GM19372 (cell line): ENCODE measurements around the gene MARCHF6.
"Not testable (repeated sequence)": the region's sequence is repeated elsewhere in the genome, so short reads cannot be mapped to it uniquely, and the experiment has no call there.

Experiments used
- ATAC-seq: cut with Tn5 transposase; IDR thresholded peaks from one replicate; pipeline ENCODE4 v1.9.1; 2021; ENCODE audit warnings: mild to moderate bottlenecking, low read depth, moderate library complexity; ENCODE audit not compliant: unreplicated experiment

MARCHF6 gene

DNA sequence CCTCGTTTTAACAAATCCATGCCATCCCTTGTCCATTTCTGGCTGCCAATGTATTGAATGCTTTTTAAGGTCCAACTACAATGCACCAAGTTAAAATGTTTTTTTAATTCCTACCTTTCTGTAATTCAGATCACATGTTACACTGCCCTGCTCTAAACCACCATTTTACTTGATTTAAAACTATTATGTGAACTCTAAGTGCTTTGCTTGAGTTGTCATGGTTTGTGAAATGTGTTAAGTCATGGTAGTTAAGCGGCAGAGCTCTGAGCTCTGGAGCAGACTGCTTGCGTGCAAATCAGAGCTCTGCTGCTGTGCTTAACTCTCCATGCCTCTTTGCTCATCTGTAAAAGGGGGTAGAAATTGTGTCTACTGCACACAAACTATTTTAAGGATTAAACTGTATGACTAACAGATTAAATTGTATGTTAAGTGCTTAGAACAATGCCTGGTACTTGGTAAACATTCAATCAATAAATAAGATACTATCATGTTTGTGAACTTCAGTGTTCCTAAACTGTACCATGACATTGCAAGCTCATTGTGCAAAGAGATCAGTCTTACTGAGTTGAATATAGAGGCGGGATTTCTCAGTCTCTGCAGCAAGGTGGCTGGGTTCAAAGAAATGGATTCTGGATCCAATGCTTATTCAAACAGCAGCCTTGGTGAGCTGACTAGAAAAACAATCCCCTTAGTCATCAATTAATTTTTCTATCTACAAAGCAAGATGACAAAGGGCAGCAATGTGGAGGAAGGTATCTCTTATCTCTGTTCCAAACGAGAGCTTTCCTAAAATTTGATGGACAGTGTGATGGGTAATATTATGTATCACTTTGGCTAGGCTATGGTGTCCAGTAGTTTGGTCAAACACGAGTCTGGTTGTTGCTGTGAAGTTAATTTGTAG is 29.7 kb upstream of the MARCHF6 start:
- ATAC-seq = no peak

DNA sequence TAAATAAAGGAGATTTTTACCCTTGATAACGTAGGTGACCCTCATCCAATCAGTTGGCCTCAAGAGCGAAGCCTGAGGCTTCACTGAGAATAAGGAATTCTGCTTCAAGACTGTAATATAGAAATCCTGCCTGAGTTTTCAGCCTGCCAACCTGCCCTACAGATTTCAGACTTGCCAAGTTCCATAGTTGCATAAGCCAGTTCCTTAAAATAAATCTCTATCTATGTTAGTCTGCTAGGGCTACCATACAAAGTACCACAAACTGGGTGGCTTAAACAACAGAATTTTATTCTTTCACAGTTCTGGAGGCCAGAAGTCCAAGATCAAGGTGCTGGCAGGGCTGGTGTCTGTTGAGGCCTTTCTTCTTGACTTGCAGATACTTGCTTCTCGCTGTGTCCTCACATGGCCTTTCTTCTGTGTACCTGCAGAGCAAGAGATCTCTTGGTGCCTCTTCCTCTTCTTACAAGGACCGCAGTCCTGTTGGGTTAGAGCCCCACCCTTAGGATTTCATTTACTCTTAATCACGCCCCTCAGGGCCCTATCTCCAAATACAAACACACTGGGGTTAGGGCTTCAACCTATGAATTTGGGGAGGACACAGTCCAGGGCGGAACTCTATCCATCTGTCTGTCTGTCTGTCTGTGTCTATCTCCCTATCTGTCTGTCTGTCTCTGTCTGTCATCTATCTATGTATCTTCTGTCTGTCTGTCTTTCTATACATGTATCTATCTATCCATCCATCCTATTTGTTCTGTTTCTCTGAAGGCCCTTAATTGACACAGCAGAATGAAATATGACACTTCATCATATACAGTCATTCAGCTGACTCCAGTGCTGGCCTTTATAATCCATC is 28.8 kb upstream of the MARCHF6 start:
- no peak for ATAC-seq

DNA sequence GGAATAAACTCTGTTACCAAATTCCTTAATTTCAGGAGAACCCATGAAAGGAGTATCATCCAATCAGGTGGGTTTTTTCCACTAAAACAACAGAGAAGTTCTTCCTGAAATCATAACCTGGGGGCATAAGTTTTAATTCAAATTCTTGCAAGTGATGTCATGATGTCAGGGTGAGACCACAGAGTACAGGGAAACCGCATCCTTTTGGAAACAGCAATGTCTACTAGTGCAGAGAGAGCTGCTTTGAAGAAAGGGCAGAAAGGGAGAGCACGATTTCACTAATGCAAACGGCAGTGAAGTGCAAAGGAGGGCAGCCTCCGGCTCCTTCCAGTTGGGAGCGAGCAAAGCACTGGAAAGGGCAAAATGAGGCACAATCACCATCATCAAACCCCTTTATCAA is 25.2 kb upstream of the MARCHF6 start:
- no peak for ATAC-seq

DNA sequence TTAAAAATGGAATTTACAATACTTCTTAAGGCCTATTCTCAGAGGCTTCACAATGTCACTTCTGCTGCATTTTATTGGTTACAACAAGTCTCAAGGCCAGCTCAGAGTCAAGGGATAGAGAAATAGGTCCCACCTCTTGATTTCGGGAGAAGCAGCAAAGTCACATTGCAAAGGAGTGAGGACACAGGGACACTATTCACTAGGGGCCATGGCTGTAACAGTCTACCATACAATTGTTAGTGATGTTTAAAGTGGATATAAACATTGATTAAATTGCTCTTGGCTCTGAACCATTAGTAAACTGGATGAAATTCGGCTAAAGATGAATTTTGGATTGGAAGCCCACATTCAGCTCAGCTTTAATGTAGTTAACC is 24.1 kb upstream of the MARCHF6 start:
- ATAC-seq = no peak

- no peak for ATAC-seq
These were observed 23.5 kb upstream of the MARCHF6 start for GRCh38 chr5:10329820-10330481.

DNA sequence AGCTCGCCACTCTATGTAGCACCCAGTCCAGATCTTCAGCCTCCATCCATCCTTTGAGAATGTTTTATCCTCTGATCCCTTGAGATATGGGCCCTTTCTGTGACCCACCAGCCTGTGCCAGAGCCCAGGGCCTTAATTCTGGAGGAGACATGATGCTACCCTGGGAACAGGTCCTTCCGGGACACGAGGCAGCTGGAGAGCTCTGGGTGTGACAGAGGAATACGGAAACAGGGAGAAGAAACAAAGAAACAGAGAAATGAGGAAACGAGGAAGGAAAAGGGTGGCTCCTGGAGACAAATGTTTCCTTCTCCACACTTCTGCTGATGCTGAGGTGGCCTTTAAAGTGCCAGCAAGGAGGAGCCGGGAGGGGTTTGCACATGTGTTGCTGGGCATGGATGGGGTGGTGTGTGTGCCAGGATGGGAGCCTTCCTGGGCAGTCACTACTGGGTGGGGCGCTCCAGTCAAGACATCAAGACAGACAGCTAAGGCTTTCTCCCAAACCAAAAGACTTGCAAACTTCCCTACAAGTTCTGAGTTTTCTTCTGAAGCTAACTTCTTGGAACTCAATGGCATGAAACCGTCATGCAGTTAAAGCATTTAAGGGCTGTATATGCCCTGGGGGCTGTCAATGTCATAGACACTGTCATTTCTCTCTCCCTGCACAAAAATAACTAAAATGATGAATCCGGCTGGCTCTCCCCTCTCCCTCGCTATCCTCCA is 22.8 kb upstream of the MARCHF6 start:
- no peak for ATAC-seq

GRCh38 chr5:10331341-10331796 is 22.1 kb upstream of the MARCHF6 start:
- no peak for ATAC-seq

GRCh38 chr5:10332301-10332700 is 21.2 kb upstream of the MARCHF6 start:
- ATAC-seq = no peak

- peak; percentile 60 for ATAC-seq
These were observed 20.1 kb upstream of the MARCHF6 start for GRCh38 chr5:10333154-10334006.

DNA sequence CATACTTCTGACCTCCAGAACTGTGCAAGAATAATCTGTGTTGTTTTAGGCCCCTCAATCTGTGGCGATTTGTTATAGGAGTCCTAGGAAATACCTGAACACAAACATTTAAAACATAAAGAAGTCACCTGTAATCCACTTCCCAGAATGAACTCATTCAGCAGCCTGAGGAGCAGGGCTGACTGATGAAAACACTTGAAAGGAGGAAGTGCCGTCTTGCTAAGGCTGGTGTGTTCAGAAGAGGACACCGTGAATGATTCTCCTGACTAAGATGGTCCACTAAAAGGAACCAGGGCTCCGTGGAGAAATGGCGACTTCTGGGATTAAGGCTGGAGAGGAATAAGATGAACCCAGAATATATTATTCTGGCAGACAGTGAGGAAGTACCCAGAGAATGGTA is 18.7 kb upstream of the MARCHF6 start:
- ATAC-seq = no peak

DNA sequence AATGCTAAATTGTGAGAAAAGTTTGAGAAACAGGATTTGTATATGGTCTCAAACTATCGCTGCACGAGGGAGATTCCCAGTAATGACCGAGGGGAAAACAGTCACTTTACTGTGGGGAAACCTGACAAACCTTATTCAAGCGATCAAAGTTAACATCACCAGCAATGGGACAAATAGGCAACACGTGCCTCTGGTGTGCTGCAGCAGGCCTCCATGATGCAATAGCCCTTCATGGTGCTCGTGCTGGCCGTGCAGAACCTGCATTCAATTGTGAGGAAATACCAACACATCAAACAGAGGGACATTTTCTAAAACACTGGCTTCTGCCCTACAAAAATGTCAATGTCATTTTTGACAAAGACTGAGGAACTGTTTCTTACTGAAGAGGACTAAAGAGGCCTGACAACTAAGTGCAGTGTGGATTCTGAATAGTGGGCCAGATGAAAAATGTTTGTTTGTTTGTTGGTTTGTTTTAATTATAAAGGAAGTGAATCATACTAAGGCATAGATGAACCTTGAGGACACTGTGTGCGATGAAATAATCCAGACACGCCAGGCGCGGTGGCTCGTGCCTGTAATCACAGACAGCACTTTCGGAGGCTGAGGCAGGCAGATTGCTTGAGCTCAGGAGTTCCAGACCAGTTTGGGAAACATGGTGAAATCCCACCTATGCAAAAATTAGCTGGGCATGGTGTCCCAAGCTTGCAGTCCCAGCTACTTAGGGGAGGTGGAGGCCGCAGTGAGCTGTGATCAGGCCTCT is 17.6 kb upstream of the MARCHF6 start:
- ATAC-seq = no peak

- ATAC-seq = no peak
These were observed 16.4 kb upstream of the MARCHF6 start for GRCh38 chr5:10337107-10337506.

DNA sequence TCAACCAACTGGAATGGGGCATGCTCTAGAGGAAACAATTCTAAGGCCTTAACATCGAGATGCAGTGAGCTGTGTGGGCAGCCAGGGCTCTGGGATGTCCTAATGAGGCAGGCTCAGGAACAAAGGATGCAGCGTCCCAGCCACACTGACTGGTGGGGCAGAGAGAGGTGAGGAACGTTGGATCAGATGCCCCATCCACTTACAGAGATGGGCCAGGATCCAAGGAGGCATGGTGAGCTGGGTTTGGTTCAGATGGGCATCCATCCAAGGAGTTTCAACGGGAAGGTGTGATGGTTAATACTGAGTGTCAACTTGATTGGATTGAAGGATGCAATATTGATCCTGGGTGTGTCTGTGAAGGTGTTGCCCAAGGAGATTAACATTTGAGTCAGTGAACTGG is 15.5 kb upstream of the MARCHF6 start:
- no peak for ATAC-seq

- no peak for ATAC-seq
These were observed 14.8 kb upstream of the MARCHF6 start for GRCh38 chr5:10338686-10339057.

DNA sequence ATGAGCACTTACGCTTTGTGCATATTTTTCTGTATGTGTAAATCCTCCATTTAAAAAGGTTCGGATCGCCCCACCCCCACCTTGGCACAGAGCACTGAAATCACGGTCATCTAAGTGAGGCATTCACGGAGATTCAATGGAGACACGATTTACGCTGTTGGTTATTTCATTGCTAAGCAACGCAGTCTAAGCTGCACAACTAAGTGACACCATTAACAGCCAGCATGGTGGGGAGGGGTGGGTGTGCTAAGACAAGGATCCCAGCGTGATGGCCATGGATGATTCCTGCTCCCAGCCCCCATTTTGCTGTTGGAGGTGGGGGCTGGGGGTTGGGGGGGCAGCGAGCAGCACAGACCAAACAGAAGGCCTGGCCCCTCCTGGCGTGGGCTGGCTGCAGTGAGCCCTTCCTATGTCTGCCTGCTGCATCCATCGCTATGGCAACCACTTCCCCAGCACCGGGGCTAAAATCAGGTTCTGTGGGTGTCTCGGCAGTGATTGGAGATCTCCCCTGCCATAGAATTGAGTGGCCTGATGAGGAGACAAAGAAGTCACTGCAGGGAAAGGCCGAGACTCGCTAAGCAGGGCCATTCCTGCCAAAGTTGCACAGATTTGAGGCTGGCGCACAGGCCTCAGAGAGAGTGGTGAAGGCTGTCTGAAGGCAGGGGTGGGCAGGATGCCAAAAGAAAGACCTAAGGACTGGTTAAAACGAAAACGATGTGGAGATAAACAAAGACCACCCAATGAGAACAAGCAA is 14.3 kb upstream of the MARCHF6 start:
- ATAC-seq = no peak

DNA sequence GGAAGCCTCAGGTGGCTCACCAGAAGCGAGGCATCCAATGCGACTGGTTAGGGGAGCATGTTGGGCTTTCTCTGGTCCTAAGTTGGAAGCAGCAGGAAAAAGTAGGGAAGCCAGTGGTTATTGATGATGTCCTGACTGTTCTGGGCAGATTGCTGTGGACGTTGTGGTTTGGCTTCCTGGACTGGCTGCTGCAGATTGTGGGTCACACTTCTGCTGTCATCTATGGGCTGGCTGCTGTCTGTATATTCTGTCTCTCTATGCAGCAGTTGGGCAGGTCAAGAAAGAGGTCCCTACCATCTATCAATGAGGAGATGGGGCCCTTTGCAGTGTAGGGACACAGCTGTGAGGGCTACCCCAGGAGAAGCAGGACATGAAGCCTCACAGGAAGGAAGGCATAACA is 13.5 kb upstream of the MARCHF6 start:
- no peak for ATAC-seq

- no peak for ATAC-seq
These were observed 10.0 kb upstream of the MARCHF6 start for GRCh38 chr5:10343486-10343885.

GRCh38 chr5:10344461-10345106 is 8.9 kb upstream of the MARCHF6 start:
- ATAC-seq = not testable (repeated sequence)
